ENCODE measurements around the gene UBE3A. TPM values are rescaled to one million over a fixed set of nuclear protein-coding genes. Genes with fewer than 3 reads are reported as not detected.

The UBE3A gene
- total RNA-seq, 1 experiment from 2014 or later = 104 TPM

- BruUV-seq (replicated peaks) = TSS peak; percentile 90
- ChIA-PET CTCF (interaction anchor here (1.8 kb wide), 1 partner anchor 69 kb away, joined by 3 read pairs; no protein-coding TSS in a partner anchor), RAD21 (ENCODE audit: low non-redundant PET in 1 of 2, low total read pairs in 2 of 2, uncharacterized antibody in 2 of 2, unreplicated experiment in 2 of 2) (no interaction called here), POLR2A (no interaction called here)
- Histone ChIP-seq H3K4me3 (replicated peaks in 1 of 2; ENCODE audit: low read depth in 1 of 2, low read length in 2 of 2) (peak overlapping the region; percentile 84), H3K4me1 (ENCODE audit: control insufficient read depth in 1 of 2, insufficient read depth in 2 of 2, low read length in 2 of 2) (peaks cover 9 to 19% of the 10 kb centered on the region in 2 experiments), H4K20me1 (ENCODE audit: insufficient read depth) (peaks cover 23% of the 10 kb centered on the region), H3K27ac (ENCODE audit: low read depth, low read length) (peak overlapping the region; percentile 99), H3K9ac (ENCODE audit: low read length) (peak overlapping the region; percentile 95), H3K36me3 (ENCODE audit: control insufficient read depth in 1 of 2, insufficient read depth in 2 of 2, low read length in 2 of 2) (no peaks in the 10 kb centered on the region), H3K4me2 (ENCODE audit: low read length) (peak overlapping the region; percentile 74), H3K27me3 (ENCODE audit: insufficient read depth, low read length) (no peaks in the 10 kb centered on the region), H2AFZ (ENCODE audit: low read depth, low read length, poor library complexity, severe bottlenecking) (no peak overlapping the region), H3K79me2 (ENCODE audit: insufficient read depth, low read length) (peaks cover 44% of the 10 kb centered on the region), H3K9me2 (ENCODE audit: insufficient read depth) (no peaks in the 10 kb centered on the region), H3K9me3 (ENCODE audit: control insufficient read depth in 1 of 2, insufficient read depth in 1 of 2, low read depth in 1 of 2, low read length in 2 of 2) (no peaks in the 10 kb centered on the region)
- no peak for TF ChIP-seq CEBPB (IDR thresholded peaks at IDR 0.05; ENCODE audit: low read depth)
- no peak for TF ChIP-seq CTCF (IDR thresholded peaks at IDR 0.05 in 2 of 3, conservative IDR thresholded peaks at IDR 0.05 in 1 of 3; ENCODE audit: borderline replicate concordance in 1 of 3, insufficient read depth in 1 of 3, low read depth in 2 of 3, low read length in 2 of 3)
- no peak for TF ChIP-seq JUND (IDR thresholded peaks at IDR 0.05)
- no peak for TF ChIP-seq POLR2A (IDR thresholded peaks at IDR 0.05; ENCODE audit: borderline replicate concordance, extremely low read depth, insufficient read depth, insufficient read length)
- TF ChIP-seq POLR2AphosphoS5 (IDR thresholded peaks at IDR 0.05; ENCODE audit: low read depth, low read length) = no peak
- TF ChIP-seq EZH2phosphoT487 (IDR thresholded peaks at IDR 0.05; ENCODE audit: borderline replicate concordance) = no peak
- no peak for TF ChIP-seq MAX (IDR thresholded peaks at IDR 0.05)
- no peak for TF ChIP-seq SIN3A (IDR thresholded peaks at IDR 0.05; ENCODE audit: low read depth)
- intact Hi-C loops (cut with micrococcal nuclease) = loop anchor here (5.0 to 10.0 kb wide), 2 partner anchors 92 to 1795 kb away; partner anchors contain the start of gene MAGEL2
- ATAC-seq = peak; percentile 7
- DNase-seq (ENCODE audit: low read depth, low spot score) = peak; percentile 6
These were observed 579 bp upstream of the UBE3A start for GRCh38 chr15:25439369-25439836.
